Vagina (tissue), 2 donors: Measurements from ENCODE around the gene RPL9. TPM values are rescaled to one million over a fixed set of nuclear protein-coding genes. Genes with fewer than 3 reads are reported as not detected.

Source experiments
- DNase-seq, 2 donors: peaks; one replicate each; pipeline ENCODE4 v3.0.0-alpha.2; 2017; ENCODE audit errors: extremely low spot score in 2 of 2
- H3K27ac ChIP-seq: fragments of 200-600 bp; sonication (generic); one replicate; pipeline ENCODE4 v1.5.1; 2019
- H3K27me3 ChIP-seq: fragments of 200-600 bp; sonication (generic); one replicate; pipeline ENCODE4 v1.5.1; 2019
- H3K36me3 ChIP-seq, 2 donors: fragments of 200-600 bp; sonication (generic); one replicate each; pipeline ENCODE4 v1.5.1; 2017 to 2019
- H3K4me1 ChIP-seq: fragments of 200-600 bp; sonication (generic); one replicate; pipeline ENCODE4 v1.5.1; 2019
- H3K4me3 ChIP-seq, 2 donors: fragments of 200-600 bp; sonication (generic); 1 replicate in 1 of 2; 2 replicates in 1 of 2; pipeline ENCODE4 v1.5.1; 2016 to 2019
- H3K9me3 ChIP-seq: fragments of 200-600 bp; sonication (generic); one replicate; pipeline ENCODE4 v1.5.1; 2019
- CTCF ChIP-seq, 3 experiments: fragments of 450-650 bp in 2 of 3; fragments of 200-600 bp in 1 of 3; sonication (generic) in 1 of 3; IDR thresholded peaks; one replicate each; pipeline ENCODE4 v1.5.1; 2017 to 2019; ENCODE audit warnings: antibody characterized with exemption in 3 of 3, mild to moderate bottlenecking in 2 of 3, moderate library complexity in 2 of 3
- POLR2A ChIP-seq, 2 donors: fragments of 450-650 bp; IDR thresholded peaks; one replicate each; pipeline ENCODE4 v1.6.1; 2017; ENCODE audit warnings: antibody characterized with exemption in 2 of 2, mild to moderate bottlenecking in 2 of 2, moderate library complexity in 2 of 2
- POLR2AphosphoS5 ChIP-seq, 2 donors: sonication (generic); formaldehyde crosslinking; IDR thresholded peaks; one replicate each; pipeline ENCODE4 v1.9.0; 2017; ENCODE audit warnings: antibody characterized with exemption in 2 of 2, mild to moderate bottlenecking in 2 of 2, low read depth in 1 of 2; ENCODE audit not compliant: insufficient read depth in 1 of 2
- intact Hi-C: fragments of 100-400 bp; cut with DNase I; formaldehyde crosslinking; loops from one replicate; pipeline ENCODE4 v1.15.1; 2023
- total RNA-seq: library from RNA; depleted of rRNA; stranded (reverse); fragments of >200 nt; gene quantifications from one replicate; pipeline ENCODE4 v1.2.3, GENCODE V29; 2016

Gene RPL9
- total RNA-seq, 1 donor from 2014 or later, result 2,100 TPM

- Histone ChIP-seq H3K36me3 (peaks cover 0 to 12% of the 10 kb centered on the region in 2 donors), H3K4me1 (no peaks in the 10 kb centered on the region), H3K27me3 (no peaks in the 10 kb centered on the region), H3K4me3 (no peak overlapping the region), H3K9me3 (no peaks in the 10 kb centered on the region), H3K27ac (no peak overlapping the region)
- TF ChIP-seq POLR2A (IDR thresholded peaks at IDR 0.05), result no peak
- no peak for TF ChIP-seq CTCF (IDR thresholded peaks at IDR 0.05)
- no peak for TF ChIP-seq POLR2AphosphoS5 (IDR thresholded peaks at IDR 0.05; ENCODE audit: insufficient read depth in 1 of 2, low read depth in 1 of 2)
- no peak for DNase-seq
- intact Hi-C loops, result no loop called here
Observed at GRCh38 chr4:39497909-39498726, 39.4 kb upstream of the RPL9 start.

GRCh38 chr4:39495446-39496213 is 36.9 kb upstream of the RPL9 start:
- no peaks in the 10 kb centered on the region for H3K4me1 ChIP-seq
- H3K27ac ChIP-seq, result no peak overlapping the region
- TF ChIP-seq POLR2AphosphoS5 (IDR thresholded peaks at IDR 0.05; ENCODE audit: insufficient read depth in 1 of 2, low read depth in 1 of 2) (peak in 1 of 2 donors; percentile 39), CTCF (IDR thresholded peaks at IDR 0.05) (no peak), POLR2A (IDR thresholded peaks at IDR 0.05) (no peak)
- H3K9me3 ChIP-seq, result no peaks in the 10 kb centered on the region
- intact Hi-C loops, result no loop called here
- H3K4me3 ChIP-seq, result no peak overlapping the region
- H3K27me3 ChIP-seq, result no peaks in the 10 kb centered on the region
- no peaks in the 10 kb centered on the region for H3K36me3 ChIP-seq
- no peak for DNase-seq

GRCh38 chr4:39494354-39494753 is 35.6 kb upstream of the RPL9 start:
- H3K27ac ChIP-seq, result no peak overlapping the region
- no peaks in the 10 kb centered on the region for H3K36me3 ChIP-seq
- no peaks in the 10 kb centered on the region for H3K9me3 ChIP-seq
- H3K4me3 ChIP-seq, result no peak overlapping the region
- H3K4me1 ChIP-seq, result no peaks in the 10 kb centered on the region
- TF ChIP-seq CTCF (IDR thresholded peaks at IDR 0.05), result no peak
- no peak for TF ChIP-seq POLR2A (IDR thresholded peaks at IDR 0.05)
- TF ChIP-seq POLR2AphosphoS5 (IDR thresholded peaks at IDR 0.05; ENCODE audit: insufficient read depth in 1 of 2, low read depth in 1 of 2), result no peak
- no peak for DNase-seq
- H3K27me3 ChIP-seq, result no peaks in the 10 kb centered on the region
- intact Hi-C loops, result no loop called here

- intact Hi-C loops, result no loop called here
Observed at GRCh38 chr4:39490322-39490721, 31.6 kb upstream of the RPL9 start.

GRCh38 chr4:39486221-39486804 is 27.6 kb upstream of the RPL9 start:
- Histone ChIP-seq H3K27me3 (no peaks in the 10 kb centered on the region), H3K4me3 (no peak overlapping the region), H3K27ac (no peak overlapping the region), H3K36me3 (no peaks in the 10 kb centered on the region), H3K9me3 (no peaks in the 10 kb centered on the region), H3K4me1 (no peaks in the 10 kb centered on the region)
- intact Hi-C loops, result no loop called here
- DNase-seq, result no peak
- no peak for TF ChIP-seq POLR2AphosphoS5 (IDR thresholded peaks at IDR 0.05; ENCODE audit: insufficient read depth in 1 of 2, low read depth in 1 of 2)
- no peak for TF ChIP-seq POLR2A (IDR thresholded peaks at IDR 0.05)
- TF ChIP-seq CTCF (IDR thresholded peaks at IDR 0.05), result no peak

More at GRCh38 chr4:39490322-39490721, 31.6 kb upstream of the RPL9 start:
- H3K27ac ChIP-seq, result no peak overlapping the region
- H3K9me3 ChIP-seq, result no peaks in the 10 kb centered on the region
- H3K4me3 ChIP-seq, result no peak overlapping the region
- no peaks in the 10 kb centered on the region for H3K36me3 ChIP-seq
- DNase-seq, result no peak
- no peaks in the 10 kb centered on the region for H3K27me3 ChIP-seq
- H3K4me1 ChIP-seq, result no peaks in the 10 kb centered on the region
- no peak for TF ChIP-seq POLR2AphosphoS5 (IDR thresholded peaks at IDR 0.05; ENCODE audit: insufficient read depth in 1 of 2, low read depth in 1 of 2)
